Renal cortical epithelial cell (primary cell): ENCODE results near the gene ERC1. TPM values are rescaled to one million over a fixed set of nuclear protein-coding genes. Genes with fewer than 3 reads are reported as not detected.

Experiments used
- DNase-seq: peaks from one replicate; pipeline ENCODE4 v3.0.0-alpha.2; 2011; ENCODE audit warnings: low read depth
- total RNA-seq: library from RNA; depleted of rRNA; stranded (reverse); fragments of >200 nt; gene quantifications from 2 replicates; pipeline ENCODE4 v1.2.3, GENCODE V29; 2014

Gene ERC1
- total RNA-seq, 1 donor from 2014 or later: 79.3 TPM

DNA sequence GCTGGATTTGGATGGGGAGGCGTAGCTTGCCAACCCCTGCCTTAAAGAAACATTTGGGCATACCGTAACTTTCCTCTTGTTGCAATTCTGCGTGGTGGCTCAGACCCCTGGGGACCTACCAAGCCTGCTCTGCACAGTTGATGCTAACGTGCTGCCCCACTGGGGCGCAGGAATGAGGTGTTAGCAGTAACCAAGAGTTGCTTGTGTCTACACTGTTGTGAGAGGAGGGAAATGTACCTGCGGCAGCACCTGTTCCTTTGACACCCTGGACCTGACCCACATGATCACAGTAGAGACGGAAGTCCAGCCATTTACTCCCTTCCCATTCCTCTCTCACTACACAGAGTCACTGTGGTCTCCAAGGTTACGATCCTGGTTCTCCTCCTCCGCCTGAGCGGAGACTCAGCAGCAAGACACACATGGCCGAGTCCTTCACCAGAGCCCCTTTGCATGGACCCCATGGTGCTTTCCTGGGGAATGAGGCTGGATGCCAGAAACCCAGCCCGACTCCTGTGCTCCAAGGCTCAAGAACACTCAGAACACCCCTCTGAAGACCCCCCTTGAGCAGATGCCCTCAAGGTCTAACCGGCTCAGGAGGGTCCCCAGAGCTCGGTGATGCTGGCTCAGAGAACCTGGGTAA is 518.5 kb downstream of the ERC1 start:
- no peak for DNase-seq

DNA sequence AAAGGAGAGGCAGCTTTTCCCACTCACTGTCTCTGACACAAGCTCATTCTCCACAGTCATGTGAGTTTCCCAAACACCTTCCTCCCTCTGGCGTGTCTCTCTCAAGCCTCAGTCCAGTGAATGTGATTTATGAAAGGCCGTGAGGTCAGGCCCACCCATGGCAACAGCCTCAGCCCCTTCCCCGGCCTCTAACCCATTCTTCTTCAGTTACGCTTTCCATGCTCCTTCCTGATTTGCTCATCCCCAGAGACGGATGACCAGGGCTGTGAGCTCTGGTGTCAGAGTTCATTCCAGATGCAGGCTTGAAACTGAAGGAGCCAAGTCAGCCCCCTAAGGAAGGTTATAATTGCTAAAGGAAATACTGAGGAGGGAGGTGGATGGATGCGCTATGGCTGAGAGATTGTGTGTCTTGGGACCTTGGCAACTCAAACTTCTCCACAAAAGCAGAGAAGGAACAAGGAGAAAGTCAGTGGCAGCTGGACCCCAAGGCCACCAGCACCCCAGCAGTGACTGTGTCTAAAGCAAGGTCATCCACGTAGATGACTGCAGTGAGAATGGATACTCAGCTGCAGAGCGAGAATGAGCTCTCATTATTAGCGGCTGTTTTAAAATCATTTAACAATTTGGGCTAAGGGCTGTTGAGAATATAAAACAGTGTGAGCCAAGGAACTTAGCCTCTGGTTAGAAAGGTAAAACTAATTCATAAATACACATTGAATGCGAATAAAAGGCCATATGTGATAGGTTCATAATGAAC is 519.2 kb downstream of the ERC1 start:
- DNase-seq: no peak

DNA sequence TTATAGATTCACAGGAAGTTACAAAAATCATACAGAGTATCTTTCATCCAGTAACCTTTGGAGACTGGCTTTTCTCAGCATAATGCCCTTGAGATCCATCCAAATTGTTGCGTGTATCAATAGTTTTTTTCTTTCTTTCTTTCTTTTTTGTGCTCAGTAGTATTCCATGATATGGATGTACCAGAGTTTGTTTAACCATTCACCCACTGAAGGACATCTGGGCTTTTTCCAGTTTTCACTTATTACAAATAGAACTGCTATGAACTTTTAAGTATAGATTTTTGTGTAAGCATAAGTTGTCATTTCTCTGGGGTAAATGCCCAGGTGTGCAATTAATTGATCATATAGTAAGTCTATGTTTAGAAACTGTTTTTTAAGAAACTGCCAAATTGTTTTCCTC is 524.0 kb downstream of the ERC1 start:
- no peak for DNase-seq

DNA sequence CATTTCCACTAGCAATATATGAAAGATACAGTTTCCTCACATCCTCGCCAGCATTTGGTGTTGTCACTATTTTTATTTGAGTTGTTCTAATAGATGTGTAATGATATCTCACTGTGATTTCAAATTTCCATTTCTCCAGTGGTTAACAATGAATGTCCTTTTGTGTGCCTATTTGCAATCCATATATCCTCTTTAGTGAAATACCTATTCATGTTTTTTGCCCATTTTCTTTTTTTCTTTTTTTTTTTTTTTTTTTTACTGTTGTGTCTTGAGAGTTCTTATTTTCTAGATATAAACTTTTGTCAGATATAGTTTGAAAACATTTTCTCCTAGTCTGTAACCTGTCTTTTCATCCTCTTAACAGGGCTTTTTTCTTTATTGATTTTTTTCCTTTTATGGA is 524.4 kb downstream of the ERC1 start:
- no peak for DNase-seq

DNA sequence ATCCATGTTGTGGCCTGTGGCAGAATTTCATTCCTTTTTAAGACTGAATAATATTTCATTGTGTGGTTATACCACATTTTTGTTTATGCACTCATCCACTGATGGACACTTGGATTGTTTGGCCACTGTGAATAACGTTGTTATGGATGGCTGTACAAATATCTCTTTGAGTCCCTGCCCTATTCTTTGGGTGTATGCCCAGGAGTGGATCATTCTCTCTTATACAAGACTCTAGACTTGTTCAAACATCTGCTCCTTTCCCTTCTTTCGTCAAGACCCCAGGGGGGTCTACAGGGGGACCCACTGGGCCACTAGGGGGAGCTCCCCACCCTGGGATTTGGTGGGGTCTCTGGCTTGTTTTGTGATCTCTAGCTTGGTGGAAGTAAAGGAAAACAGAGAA is 526.0 kb downstream of the ERC1 start:
- peak; percentile 63 for DNase-seq

DNA sequence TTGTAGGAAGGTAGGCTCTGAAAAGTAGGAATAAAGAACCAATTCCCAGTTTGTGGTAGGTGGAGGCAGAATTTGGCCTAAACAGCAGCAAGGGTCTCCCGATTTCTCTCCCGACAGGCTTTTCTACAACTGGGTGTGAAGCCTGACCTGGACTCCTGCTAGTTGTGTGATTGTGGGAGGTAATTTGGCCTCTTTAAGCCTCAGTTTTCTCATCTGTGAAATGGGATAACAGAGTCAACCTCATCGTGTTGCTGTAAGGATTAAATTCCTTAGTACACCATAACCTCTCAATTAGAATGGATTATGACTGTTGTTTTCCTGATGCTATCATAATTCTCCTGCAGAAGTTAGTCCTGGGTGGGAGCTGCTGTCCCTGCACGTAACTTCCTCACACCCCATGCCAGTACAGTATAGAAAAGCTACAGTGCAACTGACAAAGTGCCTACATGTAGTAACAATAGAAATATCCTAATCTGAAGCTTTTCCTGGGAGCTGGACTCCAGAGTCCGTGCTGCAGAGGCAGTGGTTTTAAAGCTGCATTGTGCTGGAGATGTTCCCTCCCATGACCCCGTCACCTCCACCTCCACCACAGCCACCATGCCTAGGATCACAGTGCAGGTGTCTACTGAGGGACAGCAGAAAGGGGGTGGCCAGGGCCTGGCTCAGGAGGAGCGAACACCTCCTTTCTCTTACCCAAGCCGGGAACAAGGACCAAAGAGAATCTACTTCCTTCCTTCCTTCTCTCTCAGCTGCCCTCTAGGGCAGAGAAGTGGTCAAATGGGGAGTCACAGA is 526.9 kb downstream of the ERC1 start:
- no peak for DNase-seq

DNA sequence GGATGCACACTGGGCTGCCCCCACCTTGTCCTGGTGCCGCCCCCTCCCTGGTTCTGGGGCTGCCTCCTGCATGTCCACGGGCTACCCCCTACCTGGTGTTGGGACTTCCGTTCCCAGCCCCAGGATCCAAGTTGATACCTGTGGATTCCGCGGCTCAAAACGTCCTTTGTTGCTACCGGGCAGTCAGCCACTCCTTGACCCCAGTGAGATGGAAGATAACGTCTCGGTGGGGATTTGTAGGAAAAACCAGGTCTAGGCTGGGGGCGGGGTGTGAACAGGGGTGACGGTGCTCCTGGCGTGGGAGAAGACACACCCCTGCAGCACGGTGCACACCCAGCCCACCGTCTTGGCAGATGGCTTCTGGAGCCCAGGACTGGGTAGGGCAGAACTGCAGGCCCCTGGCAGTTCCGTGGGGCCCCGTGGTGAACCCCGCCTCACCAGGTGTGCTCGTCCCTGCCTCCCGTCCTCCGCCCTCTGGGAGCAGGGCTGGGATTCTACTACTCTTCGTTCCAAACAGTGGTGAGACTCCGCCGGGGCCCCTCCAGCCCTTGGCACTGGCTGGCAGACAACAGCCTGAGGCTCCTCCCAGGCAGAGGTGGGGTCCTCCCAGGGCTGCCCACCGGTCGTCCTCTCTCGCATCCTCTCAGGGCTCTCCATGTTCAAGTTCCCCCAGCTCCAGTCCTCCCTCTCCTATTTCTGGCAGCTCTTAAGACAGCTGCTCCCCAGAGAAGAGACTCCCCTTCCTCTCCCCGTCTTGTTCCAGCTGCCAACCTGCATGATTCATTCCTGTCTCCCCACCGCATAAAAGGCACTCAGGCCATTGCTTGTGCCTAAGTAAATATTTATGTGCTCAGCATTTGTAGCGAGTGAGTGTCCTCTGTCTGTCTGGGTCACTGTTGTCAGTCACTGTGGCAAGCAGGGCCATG is 527.8 kb downstream of the ERC1 start:
- DNase-seq: peak; percentile 89

DNA sequence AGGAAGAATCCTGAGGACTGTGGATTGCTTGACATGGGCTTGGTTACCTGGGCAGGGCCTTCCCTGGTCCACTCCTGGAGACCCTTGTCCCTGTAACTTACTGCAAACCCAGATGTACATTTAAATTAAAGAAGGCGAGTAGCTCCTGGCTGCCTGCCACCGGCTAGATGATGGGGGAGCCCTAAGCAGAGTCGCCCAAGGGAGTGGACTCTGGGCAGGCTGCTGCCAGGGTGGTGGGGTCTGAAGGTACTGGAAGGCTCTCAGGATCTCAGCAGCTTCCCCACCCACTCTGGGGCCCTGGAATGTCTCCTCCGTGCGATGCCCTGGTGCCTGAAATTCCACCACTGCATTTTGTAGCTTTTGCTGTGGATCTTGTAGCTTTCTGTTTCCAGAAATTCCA is 528.6 kb downstream of the ERC1 start:
- no peak for DNase-seq

DNA sequence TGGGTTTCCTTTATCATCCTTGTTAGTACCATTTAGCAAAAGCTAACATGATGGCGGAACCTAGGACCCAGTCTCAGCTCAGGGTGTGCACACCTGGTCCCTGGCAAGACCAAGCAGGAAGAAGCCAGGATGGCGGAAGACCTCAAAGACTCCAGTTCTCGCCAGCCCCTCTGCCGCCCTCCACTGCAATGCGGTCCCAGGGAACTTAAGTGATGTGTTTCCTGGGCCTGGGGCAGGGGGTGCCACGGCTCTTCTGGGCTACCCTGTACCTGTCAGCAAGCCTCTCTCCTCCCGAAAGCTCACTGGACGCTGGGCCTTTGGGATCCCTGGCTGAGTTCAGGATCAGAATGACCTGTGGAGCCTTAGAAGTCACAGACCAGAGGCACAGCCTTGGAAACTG is 532.0 kb downstream of the ERC1 start:
- no peak for DNase-seq

DNA sequence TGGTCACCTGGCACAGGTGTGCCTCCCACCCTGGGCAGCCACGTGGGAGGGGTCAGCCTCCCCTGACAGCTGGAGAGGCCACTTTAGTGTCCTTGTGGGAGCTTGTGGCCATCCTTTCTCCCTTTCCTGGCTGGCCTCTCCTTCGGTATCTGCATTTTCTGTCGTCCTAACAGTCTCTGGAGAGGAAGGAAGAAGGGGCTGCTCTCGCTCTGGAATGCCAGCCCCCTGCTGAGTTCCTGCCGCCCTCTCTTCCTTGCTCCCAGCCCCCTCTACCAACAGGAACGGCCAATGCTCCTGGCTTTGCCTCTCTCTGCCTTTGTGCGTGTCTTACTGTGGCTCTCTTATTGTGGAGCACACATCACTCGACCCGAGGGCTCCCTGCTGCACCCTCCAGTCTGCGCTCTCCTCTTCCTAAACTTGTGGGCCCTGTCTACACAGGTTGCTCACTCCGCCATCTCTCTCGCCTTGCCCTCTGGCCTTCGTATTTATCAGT is 532.6 kb downstream of the ERC1 start:
- no peak for DNase-seq

DNA sequence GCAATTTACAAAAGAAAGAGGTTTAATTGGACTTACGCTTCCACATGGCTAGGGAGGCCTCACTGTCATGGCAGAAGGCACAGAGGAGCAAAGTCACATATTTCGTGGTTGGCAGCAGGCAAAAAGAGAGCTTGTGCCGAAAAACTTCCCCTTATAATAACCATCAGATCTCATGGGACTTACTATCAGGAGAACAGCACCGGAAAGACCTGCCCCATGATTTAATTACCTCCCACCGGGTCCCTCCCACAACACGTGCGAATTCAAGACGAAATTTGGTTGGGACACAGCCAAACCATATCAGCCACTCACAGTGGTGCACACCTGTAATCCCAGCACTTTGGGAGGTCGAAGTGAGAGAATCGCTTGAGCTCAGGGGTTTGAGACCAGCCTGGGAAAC is 534.8 kb downstream of the ERC1 start:
- DNase-seq: no peak

DNA sequence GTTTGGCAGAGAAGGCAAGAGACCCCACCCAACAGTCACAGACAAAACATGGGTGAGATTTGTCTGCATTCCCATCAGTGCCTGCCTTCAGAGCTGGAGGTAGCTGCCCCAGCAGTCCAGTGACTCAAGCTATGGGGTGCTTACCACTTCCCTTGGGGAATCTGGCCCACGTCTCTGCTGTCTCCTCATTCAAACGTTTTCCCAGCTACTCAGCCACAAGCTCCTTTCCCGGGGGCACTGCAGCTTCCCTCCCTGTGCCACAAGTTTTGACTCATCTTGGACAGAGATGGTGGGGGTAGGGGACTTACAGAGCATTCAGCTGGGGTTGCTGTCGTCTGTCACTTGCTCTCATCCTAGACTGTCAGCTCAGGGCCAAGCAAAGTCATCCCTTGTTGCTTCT is 536.8 kb downstream of the ERC1 start:
- DNase-seq: peak; percentile 65

DNA sequence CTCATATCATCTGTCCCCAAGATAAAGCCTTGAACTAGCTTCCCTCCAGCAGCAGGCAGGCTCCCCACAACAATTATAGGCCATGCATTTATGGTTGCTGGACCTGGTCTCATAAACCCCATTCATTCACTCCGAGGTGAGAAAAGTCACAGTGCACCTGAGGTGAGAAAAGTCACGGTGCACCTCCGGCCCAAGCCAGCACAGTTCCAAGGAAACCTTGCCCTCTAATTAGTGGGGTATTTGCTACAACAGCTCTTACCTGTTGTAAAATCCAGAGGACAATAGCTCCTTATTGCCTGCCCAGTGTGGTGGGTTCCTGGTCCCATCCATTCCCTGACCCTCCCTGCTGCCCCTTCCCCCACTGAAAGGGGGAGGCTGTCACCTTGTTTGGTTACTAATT is 537.8 kb downstream of the ERC1 start:
- no peak for DNase-seq

DNA sequence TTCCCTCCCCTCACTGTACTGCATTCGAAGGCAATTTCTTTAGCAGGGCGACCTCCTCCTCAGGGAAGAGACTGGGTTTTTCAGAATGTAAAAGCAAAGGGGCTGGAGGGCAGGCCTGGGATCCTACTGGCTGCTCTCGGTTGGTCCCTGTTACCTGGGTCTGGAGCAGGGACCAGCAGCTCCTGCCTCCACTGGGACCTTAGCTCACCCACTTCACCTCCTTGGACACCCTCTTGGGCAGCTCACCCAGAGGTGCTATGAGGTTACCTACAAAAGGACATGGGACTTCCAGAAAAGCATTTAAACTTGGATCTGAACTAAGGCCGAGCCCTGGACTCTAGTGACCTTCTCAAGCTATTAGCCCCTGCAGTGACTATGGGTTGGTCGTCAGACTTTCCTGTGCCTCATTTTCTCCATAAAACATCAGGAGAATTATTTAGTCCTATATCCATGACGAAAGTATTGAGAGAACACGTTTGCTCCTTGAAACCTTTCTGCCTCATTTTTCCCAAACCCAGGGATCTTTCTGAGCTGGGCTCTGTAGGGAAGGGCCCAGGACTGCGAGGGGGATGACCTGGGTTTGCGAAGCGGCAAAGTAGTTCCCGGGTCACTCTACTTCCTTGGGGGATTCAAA is 538.3 kb downstream of the ERC1 start:
- DNase-seq: no peak

DNA sequence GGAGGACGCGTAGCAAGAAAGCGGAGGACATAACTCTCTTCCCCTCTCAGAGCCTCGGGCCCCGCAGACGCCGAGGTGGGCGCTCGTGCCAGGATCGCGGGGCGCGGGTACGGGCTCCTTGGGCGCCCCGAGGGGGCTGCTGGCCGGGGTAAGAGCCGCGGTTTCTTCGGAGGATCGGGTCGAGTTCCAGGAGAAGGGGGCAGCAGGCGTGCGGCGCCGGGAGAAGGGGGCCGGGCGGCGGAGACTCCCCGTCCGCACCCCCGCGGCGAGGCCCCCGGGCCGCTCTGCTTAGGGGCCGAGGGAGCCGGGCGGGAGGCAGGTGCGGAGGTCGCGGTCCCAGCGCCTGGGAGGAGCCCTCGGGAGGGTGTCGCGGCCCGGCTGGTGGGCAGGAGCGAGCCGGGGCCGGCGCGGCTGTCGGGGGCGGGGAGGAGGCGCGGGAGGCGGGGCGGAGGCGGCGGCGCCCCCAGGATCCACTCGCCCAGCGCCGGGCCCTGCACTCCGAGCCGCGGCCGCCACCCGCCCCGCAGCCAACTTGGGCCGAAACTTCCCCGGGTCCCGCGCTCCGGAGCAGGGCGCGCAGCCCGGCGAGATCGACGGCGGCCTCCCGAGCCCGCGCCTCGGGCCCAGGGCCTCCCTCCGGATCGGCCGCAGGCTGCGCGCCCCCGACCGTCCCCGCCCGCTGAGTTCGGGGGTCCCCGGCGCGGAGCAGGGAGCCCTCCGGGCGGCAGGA is 539.0 kb downstream of the ERC1 start:
- DNase-seq: no peak

DNA sequence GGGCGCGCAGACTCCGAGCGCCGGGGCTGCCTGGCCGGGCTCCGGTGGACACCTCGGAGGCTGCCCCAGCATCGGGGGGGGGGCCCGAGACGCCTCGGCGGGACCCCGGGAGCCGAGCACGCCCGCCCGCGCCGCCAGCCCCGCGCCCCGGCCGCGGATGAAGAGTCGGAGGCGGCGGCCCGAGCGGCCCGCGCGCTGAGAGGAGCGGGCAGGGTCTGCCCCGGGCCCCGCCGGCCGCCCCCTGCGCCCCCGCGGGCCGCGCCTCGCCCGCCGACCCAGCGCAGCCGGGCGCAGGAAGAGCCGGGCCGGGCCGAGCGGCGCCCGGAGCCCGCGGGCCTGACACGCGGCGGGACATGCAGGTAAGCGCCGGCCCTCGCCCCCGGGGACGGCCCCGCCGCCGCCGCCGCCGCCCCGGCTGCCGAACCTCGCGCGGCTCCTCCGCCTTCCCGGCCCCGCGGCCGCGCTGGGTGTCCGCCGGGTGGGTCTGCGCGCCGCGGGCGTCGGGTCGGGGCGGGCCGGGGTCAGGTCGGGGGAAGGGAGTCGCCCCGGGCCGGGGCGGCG is 539.6 kb downstream of the ERC1 start:
- DNase-seq: no peak

DNA sequence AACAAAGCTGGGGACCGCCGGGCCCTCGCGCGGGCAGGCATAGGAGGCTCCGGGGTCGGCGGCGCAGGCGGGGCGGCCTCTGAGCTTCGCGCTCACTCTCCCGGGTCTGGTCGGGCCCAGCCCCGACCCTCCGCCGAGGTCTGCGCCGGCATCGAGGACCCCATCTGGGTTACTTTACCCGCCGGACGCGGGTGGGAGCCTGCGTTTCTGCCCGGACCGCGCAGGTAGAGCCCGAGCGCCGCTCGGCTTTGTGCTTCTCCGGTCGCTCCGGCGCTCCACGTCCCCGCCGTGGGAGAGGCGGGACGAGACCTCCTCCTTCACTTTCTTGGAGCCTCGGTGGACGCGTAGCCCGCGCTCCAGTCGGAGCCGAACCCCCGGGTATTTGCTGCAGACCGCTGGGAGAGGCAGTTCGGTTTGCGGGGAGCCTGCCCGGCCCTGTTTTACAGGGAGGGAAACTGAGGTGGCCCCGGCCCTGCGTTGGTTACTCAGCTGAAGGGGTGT is 540.2 kb downstream of the ERC1 start:
- no peak for DNase-seq

DNA sequence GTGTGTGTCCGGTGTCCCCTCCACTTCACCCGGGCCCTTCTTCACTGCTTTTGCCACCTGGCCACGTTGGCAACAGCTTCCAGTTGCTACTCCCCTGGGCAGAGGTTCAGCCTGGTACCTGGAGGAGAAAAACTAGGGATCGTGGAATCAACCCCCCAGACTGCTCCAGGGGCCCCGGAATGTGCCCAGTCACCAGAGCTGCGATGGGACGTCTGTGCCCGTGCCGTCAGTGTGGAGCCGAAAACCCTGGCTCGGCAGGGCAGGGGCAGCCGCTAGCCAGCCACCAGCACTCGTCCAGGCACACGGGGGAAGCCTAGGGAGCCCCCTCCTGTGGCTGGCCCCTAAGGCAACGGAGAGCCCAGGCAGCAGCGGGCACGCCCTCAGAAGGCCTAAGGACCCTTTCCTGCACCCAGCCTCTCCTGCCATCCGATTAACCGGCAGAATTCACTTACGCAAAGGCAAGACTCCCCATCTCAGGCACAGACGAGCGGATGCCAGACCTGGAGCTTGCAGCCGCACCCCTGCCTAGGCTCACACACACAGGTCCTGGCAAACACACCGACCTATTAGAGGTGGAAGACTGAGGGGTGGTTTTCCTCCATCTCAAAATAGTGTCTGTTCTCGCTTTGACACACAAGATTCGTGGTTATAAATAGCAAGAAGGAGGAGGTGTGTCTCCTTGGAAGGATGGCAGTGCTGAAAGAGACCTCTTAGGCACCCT is 540.8 kb downstream of the ERC1 start:
- DNase-seq: no peak
